Caco-2 (cell line): Measurements from ENCODE around the gene CERS3. TPM values are rescaled to one million over a fixed set of nuclear protein-coding genes. Genes with fewer than 3 reads are reported as not detected.
A peak's percentile ranks its signal among the peaks of the same experiment; 100 is the strongest.

Source experiments
- BruUV-seq: library from RNA; stranded (reverse); fragments of 400-500 nt; replicated peaks from 2 replicates; lab custom pipeline; 2021; lab: Mats Ljungman, UMichigan
- CTCF ChIA-PET: fragments of 300-600 bp; sonication (Branson Sonifier 250); formaldehyde crosslinking; loops from one replicate; lab custom pipeline; 2022; ENCODE audit warnings: antibody characterized with exemption; lab: Charles Lee
- POLR2A ChIA-PET: fragments of 300-600 bp; sonication (Branson Sonifier 250); formaldehyde crosslinking; loops from one replicate; lab custom pipeline; 2022; ENCODE audit warnings: antibody characterized with exemption; lab: Charles Lee
- DNase-seq, 2 experiments: peaks; one replicate each; pipeline versions ENCODE4 v3.0.0 to v3.0.0-alpha.2; 2020 to 2022
- H3K27me3 ChIP-seq: replicated peaks from 2 replicates; pipeline ENCODE4 v1.6.0; 2011; ENCODE audit warnings: low read length; ENCODE audit not compliant: control insufficient read depth, insufficient read depth
- H3K36me3 ChIP-seq: 2 replicates; pipeline ENCODE4 v1.5.1; 2011; ENCODE audit warnings: low read length; ENCODE audit not compliant: control insufficient read depth, insufficient read depth
- H3K4me1 ChIP-seq: fragments of 250-450 bp; sonication (Bioruptor Pico); 2 replicates; pipeline ENCODE4 v1.5.1; 2020; ENCODE audit warnings: mild to moderate bottlenecking
- H3K4me3 ChIP-seq: 2 replicates; pipeline ENCODE4 v1.5.1; 2011; ENCODE audit warnings: low read depth, mild to moderate bottlenecking, control low read depth, low read length
- H3K9me3 ChIP-seq: fragments of 250-450 bp; sonication (Bioruptor Pico); 2 replicates; pipeline ENCODE4 v1.5.1; 2020; ENCODE audit warnings: mild to moderate bottlenecking, moderate library complexity
- H3K27ac Mint-ChIP-seq: one replicate; pipeline ENCODE4 v1.8.0; 2022; ENCODE audit warnings: mixed read lengths; ENCODE audit not compliant: unreplicated experiment
- H3K27me3 Mint-ChIP-seq: one replicate; pipeline ENCODE4 v1.8.0; 2022; ENCODE audit warnings: mixed read lengths; ENCODE audit not compliant: insufficient read depth, unreplicated experiment
- H3K36me3 Mint-ChIP-seq: one replicate; pipeline ENCODE4 v1.8.0; 2022; ENCODE audit warnings: mild to moderate bottlenecking, mixed read lengths; ENCODE audit not compliant: insufficient read depth, unreplicated experiment
- H3K4me1 Mint-ChIP-seq: one replicate; pipeline ENCODE4 v1.8.0; 2022; ENCODE audit warnings: low read depth, mixed read lengths; ENCODE audit not compliant: unreplicated experiment
- H3K4me3 Mint-ChIP-seq: one replicate; pipeline ENCODE4 v1.8.0; 2022; ENCODE audit warnings: mild to moderate bottlenecking, moderate library complexity, mixed read lengths; ENCODE audit not compliant: unreplicated experiment
- H3K9me3 Mint-ChIP-seq: one replicate; pipeline ENCODE4 v1.8.0; 2022; ENCODE audit warnings: mixed read lengths; ENCODE audit not compliant: unreplicated experiment
- CTCF ChIP-seq, 2 experiments: fragments of 200-600 bp in 1 of 2; IDR thresholded peaks; 1 replicate in 1 of 2; 2 replicates in 1 of 2; pipeline versions ENCODE4 v1.5.1 to v1.8.0; 2011 to 2022; ENCODE audit warnings: antibody characterized with exemption in 1 of 2, control low read depth in 1 of 2, inconsistent platforms in 1 of 2, low read depth in 1 of 2, low read length in 1 of 2, mild to moderate bottlenecking in 1 of 2, moderate library complexity in 1 of 2; ENCODE audit not compliant: insufficient read depth in 1 of 2, severe bottlenecking in 1 of 2, unreplicated experiment in 1 of 2
- intact Hi-C: fragments of 100-400 bp; cut with micrococcal nuclease; formaldehyde crosslinking; loops from one replicate; pipeline ENCODE4 v1.10.0; 2022; ENCODE audit not compliant: unreplicated experiment
- total RNA-seq: library from RNA; stranded (reverse); gene quantifications from 2 replicates; pipeline ENCODE4 v1.2.3, GENCODE V29; 2022

Gene CERS3
- total RNA-seq, 1 experiment from 2014 or later: not detected

GRCh38 chr15:100464256-100464655 is 64.5 kb downstream of the CERS3 start:
- no peaks in the 10 kb centered on the region for H3K36me3 ChIP-seq
- H3K9me3 ChIP-seq: no peaks in the 10 kb centered on the region
- H3K4me1 Mint-ChIP-seq: no peaks in the 10 kb centered on the region
- no peak for TF ChIP-seq CTCF (IDR thresholded peaks at IDR 0.05; ENCODE audit: insufficient read depth in 1 of 2, low read depth in 1 of 2, low read length in 1 of 2, severe bottlenecking in 1 of 2, unreplicated experiment in 1 of 2)
- ChIA-PET CTCF (no interaction called here), POLR2A (no interaction called here)
- no peak overlapping the region for H3K4me3 ChIP-seq
- H3K27me3 ChIP-seq: no peaks in the 10 kb centered on the region
- H3K9me3 Mint-ChIP-seq: no peaks in the 10 kb centered on the region
- peaks cover 6% of the 10 kb centered on the region for H3K27me3 Mint-ChIP-seq
- intact Hi-C loops: no loop called here
- no peaks in the 10 kb centered on the region for H3K4me1 ChIP-seq
- H3K27ac Mint-ChIP-seq: no peak overlapping the region
- DNase-seq: no peak
- BruUV-seq: no TSS peak
- no peak overlapping the region for H3K4me3 Mint-ChIP-seq
- no peaks in the 10 kb centered on the region for H3K36me3 Mint-ChIP-seq

GRCh38 chr15:100463515-100463914 is 65.2 kb downstream of the CERS3 start:
- Mint-ChIP-seq H3K27me3 (peaks cover 6% of the 10 kb centered on the region), H3K9me3 (no peaks in the 10 kb centered on the region), H3K36me3 (no peaks in the 10 kb centered on the region), H3K4me3 (no peak overlapping the region), H3K4me1 (no peaks in the 10 kb centered on the region), H3K27ac (no peak overlapping the region)
- no TSS peak for BruUV-seq
- POLR2A ChIA-PET: no interaction called here
- CTCF ChIA-PET: no interaction called here
- no peaks in the 10 kb centered on the region for H3K36me3 ChIP-seq
- intact Hi-C loops: no loop called here
- H3K4me3 ChIP-seq: no peak overlapping the region
- H3K27me3 ChIP-seq: no peaks in the 10 kb centered on the region
- no peaks in the 10 kb centered on the region for H3K4me1 ChIP-seq
- peak in 1 of 2 experiments; percentile 3 for DNase-seq
- TF ChIP-seq CTCF (IDR thresholded peaks at IDR 0.05; ENCODE audit: insufficient read depth in 1 of 2, low read depth in 1 of 2, low read length in 1 of 2, severe bottlenecking in 1 of 2, unreplicated experiment in 1 of 2): no peak
- H3K9me3 ChIP-seq: no peaks in the 10 kb centered on the region

GRCh38 chr15:100461049-100461448 is 67.7 kb downstream of the CERS3 start:
- no TSS peak for BruUV-seq

More at GRCh38 chr15:100461049-100461448, 67.7 kb downstream of the CERS3 start:
- H3K27me3 Mint-ChIP-seq: peaks cover 9% of the 10 kb centered on the region
- CTCF ChIA-PET: no interaction called here
- Histone ChIP-seq H3K9me3 (no peaks in the 10 kb centered on the region), H3K36me3 (no peaks in the 10 kb centered on the region), H3K4me3 (no peak overlapping the region), H3K4me1 (no peaks in the 10 kb centered on the region), H3K27me3 (no peaks in the 10 kb centered on the region)
- no peak overlapping the region for H3K4me3 Mint-ChIP-seq
- no peaks in the 10 kb centered on the region for H3K36me3 Mint-ChIP-seq
- no peak for DNase-seq
- intact Hi-C loops: no loop called here
- POLR2A ChIA-PET: no interaction called here
- no peaks in the 10 kb centered on the region for H3K4me1 Mint-ChIP-seq
- no peak overlapping the region for H3K27ac Mint-ChIP-seq
- no peak for TF ChIP-seq CTCF (IDR thresholded peaks at IDR 0.05; ENCODE audit: insufficient read depth in 1 of 2, low read depth in 1 of 2, low read length in 1 of 2, severe bottlenecking in 1 of 2, unreplicated experiment in 1 of 2)
- H3K9me3 Mint-ChIP-seq: no peaks in the 10 kb centered on the region
